ENCODE measurements around the gene ATP1B3. TPM values are rescaled to one million over a fixed set of nuclear protein-coding genes. Genes with fewer than 3 reads are reported as not detected.
A peak's percentile ranks its signal among the peaks of the same experiment; 100 is the strongest.
"Not testable (repeated sequence)": the region's sequence is repeated elsewhere in the genome, so short reads cannot be mapped to it uniquely, and the experiment has no call there.

Gene ATP1B3
- polyA plus RNA-seq, 4 donors, result 174 to 406 (median 258) TPM

GRCh38 chr3:141840737-141841544, 35.5 kb upstream of the ATP1B3 start:
- Histone ChIP-seq H3K4me1 (ENCODE audit: control insufficient read depth in 3 of 3, insufficient read depth in 2 of 3, low read depth in 1 of 3, low read length in 2 of 3) (peaks cover 3 to 5% (median 4%) of the 10 kb centered on the region in 3 donors), H3K4me3 (ENCODE audit: low read depth in 1 of 3, low read length in 3 of 3) (no peak overlapping the region), H3K27ac (ENCODE audit: low read depth in 1 of 3, low read length in 2 of 3) (peak overlapping the region in 1 of 3 donors; percentile 2), H3K27me3 (ENCODE audit: control insufficient read depth in 3 of 3, insufficient read depth in 3 of 3, low read length in 3 of 3) (no peaks in the 10 kb centered on the region), H3K9me3 (ENCODE audit: control insufficient read depth in 2 of 2, insufficient read depth in 1 of 2, low read depth in 1 of 2, low read length in 1 of 2) (no peaks in the 10 kb centered on the region), H3K36me3 (ENCODE audit: control insufficient read depth in 3 of 3, insufficient read depth in 2 of 3, low read depth in 1 of 3, low read length in 3 of 3) (no peaks in the 10 kb centered on the region)
- DNase-seq, result no peak
- no peak for FAIRE-seq
- 56 to 70% (median 62%) methylated on average over 6 of the region's 6 CpGs for WGBS, 3 donors

- FAIRE-seq, result no peak
- WGBS, 3 donors, result 95 to 97% (median 95%) methylated on average over 1 of the region's 1 CpG
Measured at GRCh38 chr3:141844108-141844507, 32.3 kb upstream of the ATP1B3 start.

GRCh38 chr3:141844812-141845211, 31.6 kb upstream of the ATP1B3 start:
- H3K4me3 ChIP-seq (ENCODE audit: low read depth in 1 of 3, low read length in 3 of 3), result no peak overlapping the region
- H3K27me3 ChIP-seq (ENCODE audit: control insufficient read depth in 3 of 3, insufficient read depth in 3 of 3, low read length in 3 of 3), result no peaks in the 10 kb centered on the region
- WGBS, 3 donors, result 96 to 98% (median 96%) methylated on average over 2 of the region's 2 CpGs
- DNase-seq (no peak), FAIRE-seq (no peak)
- peaks cover 3 to 6% (median 4%) of the 10 kb centered on the region in 3 donors for H3K4me1 ChIP-seq (ENCODE audit: control insufficient read depth in 3 of 3, insufficient read depth in 2 of 3, low read depth in 1 of 3, low read length in 2 of 3)
- H3K9me3 ChIP-seq (ENCODE audit: control insufficient read depth in 2 of 2, insufficient read depth in 1 of 2, low read depth in 1 of 2, low read length in 1 of 2), result no peaks in the 10 kb centered on the region
- H3K27ac ChIP-seq (ENCODE audit: low read depth in 1 of 3, low read length in 2 of 3), result no peak overlapping the region
- H3K36me3 ChIP-seq (ENCODE audit: control insufficient read depth in 3 of 3, insufficient read depth in 2 of 3, low read depth in 1 of 3, low read length in 3 of 3), result no peaks in the 10 kb centered on the region

More at GRCh38 chr3:141844108-141844507, 32.3 kb upstream of the ATP1B3 start:
- Histone ChIP-seq H3K9me3 (ENCODE audit: control insufficient read depth in 2 of 2, insufficient read depth in 1 of 2, low read depth in 1 of 2, low read length in 1 of 2) (no peaks in the 10 kb centered on the region), H3K4me3 (ENCODE audit: low read depth in 1 of 3, low read length in 3 of 3) (no peak overlapping the region), H3K27ac (ENCODE audit: low read depth in 1 of 3, low read length in 2 of 3) (no peak overlapping the region), H3K36me3 (ENCODE audit: control insufficient read depth in 3 of 3, insufficient read depth in 2 of 3, low read depth in 1 of 3, low read length in 3 of 3) (no peaks in the 10 kb centered on the region), H3K27me3 (ENCODE audit: control insufficient read depth in 3 of 3, insufficient read depth in 3 of 3, low read length in 3 of 3) (no peaks in the 10 kb centered on the region), H3K4me1 (ENCODE audit: control insufficient read depth in 3 of 3, insufficient read depth in 2 of 3, low read depth in 1 of 3, low read length in 2 of 3) (peaks cover 3 to 6% (median 4%) of the 10 kb centered on the region in 3 donors)
- DNase-seq, result no peak

GRCh38 chr3:141845407-141846049, 30.9 kb upstream of the ATP1B3 start:
- Histone ChIP-seq H3K9me3 (ENCODE audit: control insufficient read depth in 2 of 2, insufficient read depth in 1 of 2, low read depth in 1 of 2, low read length in 1 of 2) (no peaks in the 10 kb centered on the region), H3K36me3 (ENCODE audit: control insufficient read depth in 3 of 3, insufficient read depth in 2 of 3, low read depth in 1 of 3, low read length in 3 of 3) (no peaks in the 10 kb centered on the region), H3K4me3 (ENCODE audit: low read depth in 1 of 3, low read length in 3 of 3) (no peak overlapping the region), H3K27ac (ENCODE audit: low read depth in 1 of 3, low read length in 2 of 3) (peak overlapping the region in 1 of 3 donors; percentile 7), H3K27me3 (ENCODE audit: control insufficient read depth in 3 of 3, insufficient read depth in 3 of 3, low read length in 3 of 3) (no peaks in the 10 kb centered on the region), H3K4me1 (ENCODE audit: control insufficient read depth in 3 of 3, insufficient read depth in 2 of 3, low read depth in 1 of 3, low read length in 2 of 3) (peaks cover 3 to 6% (median 4%) of the 10 kb centered on the region in 3 donors)
- WGBS, 3 donors, result 73 to 89% (median 80%) methylated on average over 5 of the region's 5 CpGs
- DNase-seq (peak; percentile 39 to 62), FAIRE-seq (no peak)

- Histone ChIP-seq H3K36me3 (ENCODE audit: control insufficient read depth in 3 of 3, insufficient read depth in 2 of 3, low read depth in 1 of 3, low read length in 3 of 3) (no peaks in the 10 kb centered on the region), H3K4me3 (ENCODE audit: low read depth in 1 of 3, low read length in 3 of 3) (no peak overlapping the region), H3K27ac (ENCODE audit: low read depth in 1 of 3, low read length in 2 of 3) (peak overlapping the region in 1 of 3 donors; percentile 7), H3K4me1 (ENCODE audit: control insufficient read depth in 3 of 3, insufficient read depth in 2 of 3, low read depth in 1 of 3, low read length in 2 of 3) (peaks cover 3 to 6% (median 4%) of the 10 kb centered on the region in 3 donors), H3K9me3 (ENCODE audit: control insufficient read depth in 2 of 2, insufficient read depth in 1 of 2, low read depth in 1 of 2, low read length in 1 of 2) (no peaks in the 10 kb centered on the region), H3K27me3 (ENCODE audit: control insufficient read depth in 3 of 3, insufficient read depth in 3 of 3, low read length in 3 of 3) (no peaks in the 10 kb centered on the region)
- WGBS, 3 donors, result 28 to 48% (median 40%) methylated on average over 3 of the region's 3 CpGs
- DNase-seq (peak in 1 of 2 donors; percentile 39), FAIRE-seq (no peak)
Measured at GRCh38 chr3:141846050-141846433, 30.4 kb upstream of the ATP1B3 start.

- H3K27me3 ChIP-seq (ENCODE audit: control insufficient read depth in 3 of 3, insufficient read depth in 3 of 3, low read length in 3 of 3); H3K9me3 ChIP-seq (ENCODE audit: control insufficient read depth in 2 of 2, insufficient read depth in 1 of 2, low read depth in 1 of 2, low read length in 1 of 2); H3K4me3 ChIP-seq (ENCODE audit: low read depth in 1 of 3, low read length in 3 of 3); H3K36me3 ChIP-seq (ENCODE audit: control insufficient read depth in 3 of 3, insufficient read depth in 2 of 3, low read depth in 1 of 3, low read length in 3 of 3); DNase-seq; H3K4me1 ChIP-seq (ENCODE audit: control insufficient read depth in 3 of 3, insufficient read depth in 2 of 3, low read depth in 1 of 3, low read length in 2 of 3); FAIRE-seq; H3K27ac ChIP-seq (ENCODE audit: low read depth in 1 of 3, low read length in 2 of 3): not testable (repeated sequence)
- WGBS, 3 donors, result 84 to 91% (median 90%) methylated on average over 5 of the region's 5 CpGs
Measured at GRCh38 chr3:141848159-141848748, 28.2 kb upstream of the ATP1B3 start.

GRCh38 chr3:141849056-141849815, 27.2 kb upstream of the ATP1B3 start:
- WGBS, 3 donors, result 63 to 64% (median 63%) methylated on average over 11 of the region's 11 CpGs
- H3K27ac ChIP-seq (ENCODE audit: low read depth in 1 of 3, low read length in 2 of 3), result no peak overlapping the region
- H3K4me1 ChIP-seq (ENCODE audit: control insufficient read depth in 3 of 3, insufficient read depth in 2 of 3, low read depth in 1 of 3, low read length in 2 of 3), result peaks cover 3 to 6% (median 4%) of the 10 kb centered on the region in 3 donors
- no peak for FAIRE-seq
- no peaks in the 10 kb centered on the region for H3K27me3 ChIP-seq (ENCODE audit: control insufficient read depth in 3 of 3, insufficient read depth in 3 of 3, low read length in 3 of 3)
- no peaks in the 10 kb centered on the region for H3K9me3 ChIP-seq (ENCODE audit: control insufficient read depth in 2 of 2, insufficient read depth in 1 of 2, low read depth in 1 of 2, low read length in 1 of 2)
- no peak for DNase-seq
- no peaks in the 10 kb centered on the region for H3K36me3 ChIP-seq (ENCODE audit: control insufficient read depth in 3 of 3, insufficient read depth in 2 of 3, low read depth in 1 of 3, low read length in 3 of 3)
- H3K4me3 ChIP-seq (ENCODE audit: low read depth in 1 of 3, low read length in 3 of 3), result no peak overlapping the region

- Histone ChIP-seq H3K4me3 (ENCODE audit: low read depth in 1 of 3, low read length in 3 of 3) (no peak overlapping the region), H3K27me3 (ENCODE audit: control insufficient read depth in 3 of 3, insufficient read depth in 3 of 3, low read length in 3 of 3) (no peaks in the 10 kb centered on the region), H3K9me3 (ENCODE audit: control insufficient read depth in 2 of 2, insufficient read depth in 1 of 2, low read depth in 1 of 2, low read length in 1 of 2) (no peaks in the 10 kb centered on the region), H3K27ac (ENCODE audit: low read depth in 1 of 3, low read length in 2 of 3) (no peak overlapping the region), H3K4me1 (ENCODE audit: control insufficient read depth in 3 of 3, insufficient read depth in 2 of 3, low read depth in 1 of 3, low read length in 2 of 3) (no peaks in the 10 kb centered on the region), H3K36me3 (ENCODE audit: control insufficient read depth in 3 of 3, insufficient read depth in 2 of 3, low read depth in 1 of 3, low read length in 3 of 3) (no peaks in the 10 kb centered on the region)
- FAIRE-seq, result no peak
- no peak for DNase-seq
- 74 to 93% (median 90%) methylated on average over 5 of the region's 5 CpGs for WGBS, 3 donors
Measured at GRCh38 chr3:141851411-141851810, 25.0 kb upstream of the ATP1B3 start.
